WTC11 (cell line): ENCODE results near the gene CERCAM. TPM values are rescaled to one million over a fixed set of nuclear protein-coding genes. Genes with fewer than 3 reads are reported as not detected.

Source experiments
- ATAC-seq: fragments of 200-7000 bp; cut with Tn5 transposase; 2 replicates; pipeline ENCODE4 v1.10.0; 2021; ENCODE audit warnings: mild to moderate bottlenecking, moderate library complexity
- CTCF ChIA-PET: fragments of 300-600 bp; sonication (Branson Sonifier 250); formaldehyde crosslinking; loops from one replicate; lab custom pipeline; 2021; ENCODE audit warnings: antibody characterized with exemption; lab: Charles Lee
- POLR2A ChIA-PET: fragments of 350-600 bp; sonication (Branson Sonifier 250); formaldehyde crosslinking; loops from one replicate; lab custom pipeline; 2021; ENCODE audit warnings: antibody characterized with exemption; lab: Charles Lee
- DNase-seq: peaks from one replicate; pipeline ENCODE4 v3.0.0; 2021; ENCODE audit warnings: low spot score
- H3K27ac Mint-ChIP-seq: 2 replicates; pipeline ENCODE4 v1.8.0; 2021; ENCODE audit warnings: mixed read lengths
- H3K27me3 Mint-ChIP-seq: 2 replicates; pipeline ENCODE4 v1.8.0; 2021; ENCODE audit warnings: low read depth, mild to moderate bottlenecking, moderate library complexity, mixed read lengths
- H3K36me3 Mint-ChIP-seq: 2 replicates; pipeline ENCODE4 v1.8.0; 2021; ENCODE audit warnings: mixed read lengths
- H3K4me1 Mint-ChIP-seq: 2 replicates; pipeline ENCODE4 v1.8.0; 2022; ENCODE audit warnings: mixed read lengths
- H3K4me3 Mint-ChIP-seq: 2 replicates; pipeline ENCODE4 v1.8.0; 2021; ENCODE audit warnings: mild to moderate bottlenecking, moderate library complexity, mixed read lengths
- H3K9me3 Mint-ChIP-seq: 2 replicates; pipeline ENCODE4 v1.8.0; 2021; ENCODE audit warnings: mixed read lengths
- ATF2 ChIP-seq: sonication (generic); formaldehyde crosslinking; IDR thresholded peaks from 2 replicates; pipeline ENCODE4 v1.8.1; 2022; ENCODE audit warnings: low read depth, missing genetic modification reagents, borderline replicate concordance
- ATF6 ChIP-seq: sonication (generic); formaldehyde crosslinking; IDR thresholded peaks from 2 replicates; pipeline ENCODE4 v1.8.1; 2023; ENCODE audit warnings: mild to moderate bottlenecking, missing genetic modification reagents
- CBFB ChIP-seq: sonication (generic); formaldehyde crosslinking; IDR thresholded peaks from 2 replicates; pipeline ENCODE4 v1.8.1; 2022; ENCODE audit warnings: mild to moderate bottlenecking, low read depth, missing genetic modification reagents
- EMX1 ChIP-seq: fragments of 250-450 bp; sonication (Bioruptor Pico); IDR thresholded peaks from 2 replicates; pipeline ENCODE4 v1.8.0; 2021; ENCODE audit warnings: mild to moderate bottlenecking
- FOXJ3 ChIP-seq: sonication (generic); formaldehyde crosslinking; IDR thresholded peaks from 2 replicates; pipeline ENCODE4 v1.9.0; 2021; ENCODE audit warnings: missing genetic modification reagents, mild to moderate bottlenecking, borderline replicate concordance
- FOXK1 ChIP-seq: sonication (generic); formaldehyde crosslinking; IDR thresholded peaks from 2 replicates; pipeline ENCODE4 v1.8.0; 2022; ENCODE audit warnings: mild to moderate bottlenecking, moderate library complexity, missing genetic modification reagents
- FOXP4 ChIP-seq: sonication (generic); formaldehyde crosslinking; IDR thresholded peaks from 2 replicates; pipeline ENCODE4 v1.8.0; 2022; ENCODE audit warnings: mild to moderate bottlenecking, missing genetic modification reagents
- IRF1 ChIP-seq: sonication (generic); formaldehyde crosslinking; IDR thresholded peaks from 2 replicates; pipeline ENCODE4 v1.8.0; 2023; ENCODE audit warnings: missing genetic modification reagents
- MLX ChIP-seq: sonication (generic); formaldehyde crosslinking; IDR thresholded peaks from 2 replicates; pipeline ENCODE4 v1.8.1; 2023; ENCODE audit warnings: mild to moderate bottlenecking, missing genetic modification reagents, moderate library complexity
- NR3C1 ChIP-seq: sonication (generic); formaldehyde crosslinking; conservative IDR thresholded peaks from 2 replicates; pipeline ENCODE4 v1.8.1; 2023; ENCODE audit warnings: low read depth, mild to moderate bottlenecking, missing genetic modification reagents
- OVOL2 ChIP-seq: fragments of 250-450 bp; sonication (Bioruptor Pico); IDR thresholded peaks from 2 replicates; pipeline ENCODE4 v1.9.0; 2021; ENCODE audit warnings: mild to moderate bottlenecking, borderline replicate concordance
- SMAD3 ChIP-seq: sonication (generic); formaldehyde crosslinking; IDR thresholded peaks from 2 replicates; pipeline ENCODE4 v1.8.0; 2022; ENCODE audit warnings: missing genetic modification reagents, mild to moderate bottlenecking, borderline replicate concordance
- SP1 ChIP-seq: sonication (generic); formaldehyde crosslinking; conservative IDR thresholded peaks from 2 replicates; pipeline ENCODE4 v1.8.1; 2022; ENCODE audit warnings: missing genetic modification reagents
- TCF7 ChIP-seq: sonication (generic); formaldehyde crosslinking; IDR thresholded peaks from 2 replicates; pipeline ENCODE4 v1.8.0; 2022; ENCODE audit warnings: mild to moderate bottlenecking, low read depth, missing genetic modification reagents, moderate library complexity
- TP53 ChIP-seq: sonication (generic); formaldehyde crosslinking; IDR thresholded peaks from 2 replicates; pipeline ENCODE4 v1.8.1; 2023; ENCODE audit warnings: mild to moderate bottlenecking, missing genetic modification reagents
- ZBTB43 ChIP-seq: sonication (generic); formaldehyde crosslinking; IDR thresholded peaks from 2 replicates; pipeline ENCODE4 v1.8.1; 2023; ENCODE audit warnings: mild to moderate bottlenecking, missing genetic modification reagents
- ZNF281 ChIP-seq: sonication (generic); formaldehyde crosslinking; IDR thresholded peaks from 2 replicates; pipeline ENCODE4 v1.8.0; 2023; ENCODE audit warnings: mild to moderate bottlenecking, missing genetic modification reagents
- total RNA-seq: library from RNA; stranded (reverse); gene quantifications from 3 replicates; pipeline ENCODE4 v1.2.3, GENCODE V29; 2021

Gene CERCAM
- total RNA-seq, 1 experiment from 2014 or later = 15.2 TPM

- TF ChIP-seq TCF7 (CRISPR knock-in tag) (no peak), NR3C1 (CRISPR knock-in tag) (no peak), EMX1 (CRISPR knock-in tag) (no peak), FOXP4 (no peak), FOXK1 (CRISPR knock-in tag) (no peak), CBFB (CRISPR knock-in tag) (no peak), SMAD3 (CRISPR knock-in tag) (no peak), OVOL2 (no peak), IRF1 (CRISPR knock-in tag) (no peak), SP1 (CRISPR knock-in tag) (no peak), TP53 (CRISPR knock-in tag) (no peak)
These were observed 3.7 kb downstream of the CERCAM start (continued) for GRCh38 chr9:128424268-128424780.

- DNase-seq = no peak
These were observed 8.2 kb downstream of the CERCAM start for GRCh38 chr9:128428644-128429512.

GRCh38 chr9:128429513-128430086, 8.9 kb downstream of the CERCAM start:
- POLR2A ChIA-PET = interaction anchor here (0.7 kb wide), 1 partner anchor 154 kb away, joined by 3 read pairs; the partner anchor contains the start of genes GOLGA2 and SWI5
- Mint-ChIP-seq H3K9me3 (no peaks in the 10 kb centered on the region), H3K27me3 (no peaks in the 10 kb centered on the region), H3K4me1 (peaks cover 2% of the 10 kb centered on the region; the same call in 1 of the 2 replicates), H3K4me3 (no peak overlapping the region), H3K27ac (no peak overlapping the region), H3K36me3 (no peaks in the 10 kb centered on the region)
- 0 out of 2 replicates have a peak, but pooled peaks have one; percentile 28 for ATAC-seq
- CTCF ChIA-PET = interaction anchor here (0.5 to 5.6 kb wide), 11 partner anchors 9 to 207 kb away, joined by 3 to 44 read pairs (median 3); partner anchors contain the start of genes CERCAM and ODF2
- no peak for DNase-seq
- TF ChIP-seq ATF6 = no peak
- TF ChIP-seq MLX = no peak
- TF ChIP-seq ATF2 (CRISPR knock-in tag) = no peak
- no peak for TF ChIP-seq OVOL2
- no peak for TF ChIP-seq TP53 (CRISPR knock-in tag)
- no peak for TF ChIP-seq ZNF281 (CRISPR knock-in tag)
- no peak for TF ChIP-seq FOXJ3

More at GRCh38 chr9:128428644-128429512, 8.2 kb downstream of the CERCAM start:
- no peak overlapping the region for H3K4me3 Mint-ChIP-seq
- H3K4me1 Mint-ChIP-seq = peaks cover 2% of the 10 kb centered on the region; the same call in 1 of the 2 replicates
- no peaks in the 10 kb centered on the region for H3K9me3 Mint-ChIP-seq
- no peaks in the 10 kb centered on the region for H3K36me3 Mint-ChIP-seq
- ChIA-PET CTCF (interaction anchor here (0.5 to 5.6 kb wide), 11 partner anchors 9 to 208 kb away, joined by 3 to 44 read pairs (median 3); partner anchors contain the start of genes CERCAM and ODF2), POLR2A (interaction anchor here (0.7 kb wide), 1 partner anchor 153 kb away, joined by 3 read pairs; the partner anchor contains the start of genes GOLGA2 and SWI5)
- peak; percentile 46 for ATAC-seq
- H3K27me3 Mint-ChIP-seq = no peaks in the 10 kb centered on the region
- no peak overlapping the region for H3K27ac Mint-ChIP-seq
- no peak for TF ChIP-seq ZBTB43 (CRISPR knock-in tag)
